Endothelial cell of umbilical vein (primary cell): ENCODE measurements around the gene ACAD10. TPM values are rescaled to one million over a fixed set of nuclear protein-coding genes. Genes with fewer than 3 reads are reported as not detected.
A peak's percentile ranks its signal among the peaks of the same experiment; 100 is the strongest.

Source experiments
- BruUV-seq: library from RNA; stranded (reverse); fragments of 400-500 nt; replicated peaks from 2 replicates; lab custom pipeline; 2021; lab: Mats Ljungman, UMichigan
- CTCF ChIA-PET: fragments of 300-600, 350-600 bp; sonication (Branson Sonifier 250); formaldehyde crosslinking; loops from one replicate; lab custom pipeline; 2021; ENCODE audit warnings: antibody characterized with exemption, inconsistent platforms; lab: Charles Lee
- POLR2A ChIA-PET: fragments of 300-600, 350-600 bp; sonication (Branson Sonifier 250); formaldehyde crosslinking; loops from one replicate; lab custom pipeline; 2021; ENCODE audit warnings: antibody characterized with exemption, inconsistent platforms; lab: Charles Lee
- DNase-seq: peaks from one replicate; pipeline ENCODE4 v3.0.0-alpha.2; 2011; ENCODE audit warnings: low read depth, low spot score
- FAIRE-seq: peaks from 2 replicates; lab custom pipeline; 2011; peaks lifted over from hg19 to GRCh38; lab: Jason Lieb, UNC
- H2AFZ ChIP-seq: 2 replicates; pipeline ENCODE4 v1.6.0; 2012; ENCODE audit warnings: low read depth, low read length, control low read depth, inconsistent platforms
- H3K27ac ChIP-seq: 2 replicates; pipeline ENCODE4 v1.5.1; 2011; ENCODE audit warnings: low read depth, mild to moderate bottlenecking, control low read depth, low read length, moderate library complexity; ENCODE audit not compliant: insufficient read depth
- H3K27me3 ChIP-seq, 2 experiments: 2 replicates each; pipeline versions ENCODE4 v1.6.0 to v1.6.1; 2011; ENCODE audit warnings: low read length in 2 of 2, mixed read lengths in 1 of 2; ENCODE audit not compliant: control insufficient read depth in 2 of 2, insufficient read depth in 2 of 2
- H3K36me3 ChIP-seq, 2 experiments: 2 replicates in 1 of 2; 3 replicates in 1 of 2; pipeline ENCODE4 v1.5.1; 2011; ENCODE audit warnings: low read length in 2 of 2, mild to moderate bottlenecking in 1 of 2, moderate library complexity in 1 of 2; ENCODE audit not compliant: control insufficient read depth in 2 of 2, insufficient read depth in 2 of 2; ENCODE audit errors: extremely low read depth in 1 of 2
- H3K4me1 ChIP-seq: 3 replicates; pipeline ENCODE4 v1.5.1; 2011; ENCODE audit warnings: mild to moderate bottlenecking, low read length; ENCODE audit not compliant: control insufficient read depth, insufficient read depth; ENCODE audit errors: extremely low read depth
- H3K4me2 ChIP-seq: 2 replicates; pipeline ENCODE4 v1.6.1; 2011; ENCODE audit warnings: low read length, control low read depth, mixed read lengths; ENCODE audit not compliant: insufficient read depth
- H3K4me3 ChIP-seq, 3 experiments: fragments of 200-600 bp in 1 of 3; sonication (generic), shearing (Covaris generic) in 1 of 3; replicated peaks in 1 of 3; 2 replicates each; pipeline ENCODE4 v1.5.1; 2011 to 2016; ENCODE audit warnings: control low read depth in 3 of 3, low read length in 3 of 3, mild to moderate bottlenecking in 2 of 3, inconsistent platforms in 1 of 3, low read depth in 1 of 3, moderate library complexity in 1 of 3; ENCODE audit not compliant: insufficient read depth in 1 of 3
- H3K79me2 ChIP-seq: 2 replicates; pipeline ENCODE4 v1.6.0; 2012; ENCODE audit warnings: low read length, inconsistent platforms; ENCODE audit not compliant: control insufficient read depth, insufficient read depth
- H3K9ac ChIP-seq: replicated peaks from 2 replicates; pipeline ENCODE3; 2011; ENCODE audit warnings: low read length, control low read depth; ENCODE audit not compliant: insufficient read depth; ENCODE audit errors: extremely low read depth
- H3K9me1 ChIP-seq: replicated peaks from 3 replicates; pipeline ENCODE4 v1.6.0; 2011; ENCODE audit warnings: mild to moderate bottlenecking, low read length; ENCODE audit not compliant: control insufficient read depth, insufficient read depth; ENCODE audit errors: extremely low read depth
- H3K9me3 ChIP-seq: replicated peaks from 2 replicates; pipeline ENCODE4 v1.5.1; 2012; ENCODE audit warnings: low read length, inconsistent platforms; ENCODE audit not compliant: control insufficient read depth, insufficient read depth
- H4K20me1 ChIP-seq: replicated peaks from 2 replicates; pipeline ENCODE3; 2011; ENCODE audit warnings: mild to moderate bottlenecking, low read length; ENCODE audit not compliant: control insufficient read depth, insufficient read depth; ENCODE audit errors: extremely low read depth
- EZH2 ChIP-seq: IDR thresholded peaks from 2 replicates; pipeline ENCODE4 v1.6.1; 2012; ENCODE audit warnings: borderline replicate concordance, low read depth, mild to moderate bottlenecking, moderate library complexity, low read length, inconsistent platforms; ENCODE audit not compliant: severe bottlenecking
- FOS ChIP-seq: IDR thresholded peaks from 2 replicates; pipeline ENCODE4 v1.6.1; 2011; ENCODE audit warnings: mild to moderate bottlenecking, low read length, moderate library complexity, borderline replicate concordance; ENCODE audit not compliant: insufficient read depth
- GATA2 ChIP-seq: IDR thresholded peaks from 2 replicates; pipeline ENCODE4 v1.7.0; 2011; ENCODE audit warnings: low read depth, mild to moderate bottlenecking, moderate library complexity, mixed read lengths, low read length; ENCODE audit not compliant: insufficient read length, insufficient read depth
- JUN ChIP-seq: IDR thresholded peaks from 2 replicates; pipeline ENCODE4 v1.6.1; 2011; ENCODE audit warnings: borderline replicate concordance, low read depth; ENCODE audit not compliant: insufficient read length, insufficient read depth
- MYC ChIP-seq: IDR thresholded peaks from one replicate; pipeline ENCODE4 v1.6.1; 2011; ENCODE audit warnings: mild to moderate bottlenecking, low read depth, low read length
- POLR2AphosphoS5 ChIP-seq: IDR thresholded peaks from 2 replicates; pipeline ENCODE4 v1.6.1; 2012; ENCODE audit warnings: low read depth, mild to moderate bottlenecking, control low read depth, low read length, moderate library complexity; ENCODE audit not compliant: insufficient read depth
- dilution Hi-C: fragments of 300-500 bp; cut with MboI; formaldehyde crosslinking; loops from one replicate; pipeline ENCODE4 v1.15.0; 2019; ENCODE audit warnings: low sequenced_read_pairs; ENCODE audit not compliant: extremely low pct_ligation_motif_present
- intact Hi-C: fragments of 100-400 bp; cut with micrococcal nuclease; formaldehyde crosslinking; loops from one replicate; pipeline ENCODE4 v1.10.0; 2022
- polyA plus RNA-seq, 4 experiments: library from polyadenylated mRNA; depleted of rRNA in 3 of 4; stranded (reverse) in 3 of 4; unstranded in 1 of 4; fragments of >200 nt; gene quantifications; 2 replicates each; pipeline versions ENCODE4 v1.2.1 to v1.2.3, GENCODE V29; 2011 to 2012; ENCODE audit warnings: missing spikeins in 1 of 4
- total RNA-seq: library from RNA; stranded (reverse); gene quantifications from 2 replicates; pipeline ENCODE4 v1.2.3, GENCODE V29; 2021
- TF ChIP-seq, protein P1 (sequence below): IDR thresholded peaks from 2 replicates; pipeline ENCODE4 v1.6.1; 2011; ENCODE audit not compliant: insufficient read depth, insufficient read length

The ACAD10 gene
- total and polyA plus RNA-seq, 2 donors (not counting 3 experiments of a cell fraction or from before 2014, with no cell fraction given) = 15.2 to 16.3 TPM

GRCh38 chr12:111636209-111636945, 49.5 kb upstream of the ACAD10 start:
- Histone ChIP-seq H4K20me1 (no peaks in the 10 kb centered on the region), H3K27me3 (no peaks in the 10 kb centered on the region), H3K4me1 (peaks cover 6% of the 10 kb centered on the region), H3K79me2 (no peaks in the 10 kb centered on the region), H3K27ac (no peak overlapping the region), H2AFZ (peak overlapping the region; percentile 27), H3K9ac (no peak overlapping the region), H3K4me2 (no peak overlapping the region), H3K36me3 (no peaks in the 10 kb centered on the region), H3K9me3 (no peaks in the 10 kb centered on the region), H3K4me3 (no peak overlapping the region), H3K9me1 (no peaks in the 10 kb centered on the region)
- intact Hi-C loops = no loop called here
- FAIRE-seq (no peak), DNase-seq (peak; percentile 55)
- POLR2A ChIA-PET = no interaction called here
- dilution Hi-C loops = no loop called here
- TF ChIP-seq JUN = no peak
- BruUV-seq = no TSS peak
- CTCF ChIA-PET = interaction anchor here (1.0 to 1.3 kb wide), 2 partner anchors 107 to 239 kb away, joined by 3 read pairs; no protein-coding TSS in a partner anchor

- H3K4me1 ChIP-seq = peaks cover 12% of the 10 kb centered on the region
- H3K27me3 ChIP-seq = no peaks in the 10 kb centered on the region
- H3K9me1 ChIP-seq = no peaks in the 10 kb centered on the region
- POLR2A ChIA-PET = no interaction called here
- dilution Hi-C loops = no loop called here
- DNase-seq (no peak), FAIRE-seq (no peak)
- H3K27ac ChIP-seq = no peak overlapping the region
- no peak overlapping the region for H3K4me2 ChIP-seq
- no peaks in the 10 kb centered on the region for H3K36me3 ChIP-seq
- no peak for TF ChIP-seq MYC
- no peak for TF ChIP-seq JUN
- TF ChIP-seq, protein P1, sequence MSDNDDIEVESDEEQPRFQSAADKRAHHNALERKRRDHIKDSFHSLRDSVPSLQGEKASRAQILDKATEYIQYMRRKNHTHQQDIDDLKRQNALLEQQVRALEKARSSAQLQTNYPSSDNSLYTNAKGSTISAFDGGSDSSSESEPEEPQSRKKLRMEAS = no peak
- no peak for TF ChIP-seq FOS
- no peak for TF ChIP-seq POLR2AphosphoS5
- no peak for TF ChIP-seq GATA2
- TF ChIP-seq EZH2 = no peak
- intact Hi-C loops = no loop called here
- H3K9me3 ChIP-seq = no peaks in the 10 kb centered on the region
- no TSS peak for BruUV-seq
- no peaks in the 10 kb centered on the region for H4K20me1 ChIP-seq
- no peak overlapping the region for H3K4me3 ChIP-seq
- no peaks in the 10 kb centered on the region for H3K79me2 ChIP-seq
- H2AFZ ChIP-seq = no peak overlapping the region
- CTCF ChIA-PET = interaction anchor here (0.6 kb wide), 1 partner anchor 29 kb away, joined by 3 read pairs; no protein-coding TSS in a partner anchor
- no peak overlapping the region for H3K9ac ChIP-seq
Measured at GRCh38 chr12:111638556-111638955, 47.3 kb upstream of the ACAD10 start.
